H1 (cell line): ENCODE measurements around the gene FOXF2. TPM values are rescaled to one million over a fixed set of nuclear protein-coding genes. Genes with fewer than 3 reads are reported as not detected.

ENCODE experiments used
- CTCF ChIA-PET: fragments of 300-600 bp; sonication (Branson Sonifier 250); formaldehyde crosslinking; loops from one replicate; lab custom pipeline; 2021; ENCODE audit not compliant: partially characterized antibody; lab: Charles Lee
- POLR2A ChIA-PET: fragments of 300-600 bp; sonication (Branson Sonifier 250); formaldehyde crosslinking; loops from one replicate; lab custom pipeline; 2021; ENCODE audit warnings: inconsistent platforms; ENCODE audit not compliant: partially characterized antibody; lab: Charles Lee
- DNase-seq, 2 experiments: peaks; one replicate each; pipeline versions ENCODE4 v3.0.0 to v3.0.0-alpha.2; 2010 to 2022; ENCODE audit warnings: low spot score in 2 of 2, low read depth in 1 of 2, mixed read lengths in 1 of 2
- FAIRE-seq: peaks from 2 replicates; lab custom pipeline; 2011; peaks lifted over from hg19 to GRCh38; lab: Jason Lieb, UNC
- H2AFZ ChIP-seq: 2 replicates; pipeline ENCODE4 v1.8.1; 2012; ENCODE audit warnings: low read length, inconsistent platforms
- H2AK5ac ChIP-seq: 2 replicates; pipeline ENCODE4 v1.6.1; 2013; ENCODE audit warnings: low read depth, low read length
- H2BK120ac ChIP-seq: replicated peaks from 2 replicates; pipeline ENCODE3; 2013; ENCODE audit warnings: low read depth, low read length, inconsistent platforms
- H2BK12ac ChIP-seq: 2 replicates; pipeline ENCODE4 v1.6.1; 2013; ENCODE audit warnings: low read depth, low read length
- H2BK15ac ChIP-seq: 2 replicates; pipeline ENCODE4 v1.6.1; 2013; ENCODE audit warnings: low read length
- H2BK20ac ChIP-seq: 2 replicates; pipeline ENCODE4 v1.6.1; 2013; ENCODE audit warnings: low read length
- H2BK5ac ChIP-seq: 2 replicates; pipeline ENCODE4 v1.6.1; 2013; ENCODE audit warnings: low read depth, low read length
- H3K14ac ChIP-seq: 2 replicates; pipeline ENCODE4 v1.6.1; 2013; ENCODE audit warnings: inconsistent platforms; ENCODE audit not compliant: insufficient read length
- H3K18ac ChIP-seq: 2 replicates; pipeline ENCODE4 v1.6.1; 2013; ENCODE audit warnings: low read length; ENCODE audit errors: extremely low read depth
- H3K23ac ChIP-seq: 2 replicates; pipeline ENCODE4 v1.6.1; 2013; ENCODE audit warnings: inconsistent platforms; ENCODE audit not compliant: insufficient read length
- H3K23me2 ChIP-seq: 2 replicates; pipeline ENCODE4 v1.6.1; 2013; ENCODE audit warnings: low read depth, low read length
- H3K27ac ChIP-seq: 2 replicates; pipeline ENCODE4 v1.6.1; 2011; ENCODE audit warnings: low read depth, low read length, inconsistent platforms
- H3K27me3 ChIP-seq, 4 experiments: replicated peaks in 1 of 4; 1 replicate in 1 of 4; 2 replicates in 3 of 4; pipeline versions ENCODE4 v1.6.1 to v1.8.1; 2011 to 2013; ENCODE audit warnings: low read length in 3 of 4, mild to moderate bottlenecking in 3 of 4, inconsistent platforms in 2 of 4, mixed read lengths in 2 of 4, moderate library complexity in 1 of 4; ENCODE audit not compliant: control insufficient read depth in 3 of 4, insufficient read depth in 3 of 4; ENCODE audit errors: extremely low read depth in 1 of 4
- H3K36me3 ChIP-seq, 4 experiments: 2 replicates each; pipeline versions ENCODE4 v1.6.1 to v1.8.1; 2011 to 2013; ENCODE audit warnings: mild to moderate bottlenecking in 4 of 4, low read length in 3 of 4, moderate library complexity in 2 of 4, control low read depth in 1 of 4, inconsistent platforms in 1 of 4; ENCODE audit not compliant: insufficient read depth in 4 of 4, control insufficient read depth in 2 of 4
- H3K4ac ChIP-seq: replicated peaks from 2 replicates; pipeline ENCODE3; 2013; ENCODE audit warnings: low read length, low read depth, mixed read lengths, inconsistent platforms; ENCODE audit not compliant: insufficient read length
- H3K4me1 ChIP-seq, 4 experiments: replicated peaks in 1 of 4; 1 replicate in 1 of 4; 2 replicates in 3 of 4; pipeline versions ENCODE4 v1.6.1 to v1.8.1; 2011 to 2013; ENCODE audit warnings: low read length in 3 of 4, inconsistent platforms in 2 of 4, mixed read lengths in 1 of 4; ENCODE audit not compliant: insufficient read depth in 4 of 4, control insufficient read depth in 3 of 4
- H3K4me2 ChIP-seq, 2 experiments: 2 replicates each; pipeline versions ENCODE4 v1.6.1 to v1.8.1; 2011 to 2013; ENCODE audit warnings: low read depth in 2 of 2, low read length in 2 of 2, control low read depth in 1 of 2, inconsistent platforms in 1 of 2, mild to moderate bottlenecking in 1 of 2; ENCODE audit not compliant: insufficient read depth in 1 of 2
- H3K4me3 ChIP-seq, 4 experiments: fragments of 200-600, 300-600 bp in 1 of 4; sonication (generic), shearing (Covaris generic), sonication (Bioruptor Twin) in 1 of 4; 2 replicates each; pipeline versions ENCODE4 v1.5.1 to v1.8.1; 2011 to 2016; ENCODE audit warnings: low read length in 4 of 4, low read depth in 3 of 4, control low read depth in 2 of 4, inconsistent platforms in 2 of 4, mild to moderate bottlenecking in 2 of 4, mixed read lengths in 1 of 4, moderate library complexity in 1 of 4; ENCODE audit not compliant: insufficient read depth in 2 of 4; ENCODE audit errors: extremely low read depth in 1 of 4
- H3K56ac ChIP-seq: replicated peaks from 2 replicates; pipeline ENCODE3; 2013; ENCODE audit warnings: low read depth, mild to moderate bottlenecking, mixed read lengths, low read length, inconsistent platforms; ENCODE audit not compliant: insufficient read length
- H3K79me1 ChIP-seq: 2 replicates; pipeline ENCODE4 v1.6.1; 2013; ENCODE audit warnings: low read depth, low read length, control low read depth
- H3K79me2 ChIP-seq, 2 experiments: 2 replicates each; pipeline versions ENCODE4 v1.6.1 to v1.8.1; 2012 to 2013; ENCODE audit warnings: low read length in 2 of 2, mild to moderate bottlenecking in 2 of 2, inconsistent platforms in 1 of 2; ENCODE audit not compliant: insufficient read depth in 2 of 2, control insufficient read depth in 1 of 2
- H3K9ac ChIP-seq, 4 experiments: replicated peaks in 1 of 4; 1 replicate in 1 of 4; 2 replicates in 3 of 4; pipeline versions ENCODE4 v1.6.1 to v1.8.1; 2011 to 2013; ENCODE audit warnings: low read depth in 3 of 4, low read length in 3 of 4, control low read depth in 2 of 4, mild to moderate bottlenecking in 2 of 4, moderate library complexity in 2 of 4, inconsistent platforms in 1 of 4; ENCODE audit errors: extremely low read depth in 1 of 4
- H3K9me3 ChIP-seq, 2 experiments: 2 replicates each; pipeline versions ENCODE4 v1.6.1 to v1.8.1; 2012 to 2013; ENCODE audit warnings: mild to moderate bottlenecking in 2 of 2, moderate library complexity in 2 of 2, control low read depth in 1 of 2, inconsistent platforms in 1 of 2, low read depth in 1 of 2, low read length in 1 of 2, mixed read lengths in 1 of 2; ENCODE audit not compliant: insufficient read depth in 2 of 2
- H4K20me1 ChIP-seq, 2 experiments: replicated peaks in 1 of 2; 2 replicates each; pipeline versions ENCODE3 to v1.8.1; 2011 to 2013; ENCODE audit warnings: inconsistent platforms in 2 of 2, low read length in 2 of 2, mild to moderate bottlenecking in 1 of 2; ENCODE audit not compliant: insufficient read depth in 2 of 2, control insufficient read depth in 1 of 2
- H4K5ac ChIP-seq: 2 replicates; pipeline ENCODE4 v1.6.1; 2013; ENCODE audit warnings: low read length, low read depth, mixed read lengths, inconsistent platforms; ENCODE audit not compliant: insufficient read length
- H4K8ac ChIP-seq: 2 replicates; pipeline ENCODE4 v1.8.0; 2013; ENCODE audit warnings: mild to moderate bottlenecking, moderate library complexity, low read length, inconsistent platforms; ENCODE audit not compliant: insufficient read depth; ENCODE audit errors: extremely low read depth
- H4K91ac ChIP-seq: replicated peaks from 2 replicates; pipeline ENCODE3; 2013; ENCODE audit warnings: low read length, mixed read lengths, inconsistent platforms; ENCODE audit not compliant: insufficient read length
- CBX8 ChIP-seq: fragments of 300-800, 300-1000 bp; sonication (generic); IDR thresholded peaks from 2 replicates; pipeline ENCODE4 v1.7.1; 2016; ENCODE audit warnings: low read depth, low read length, borderline replicate concordance
- CEBPB ChIP-seq: IDR thresholded peaks from 2 replicates; pipeline ENCODE4 v1.6.1; 2012; ENCODE audit warnings: low read depth, low read length
- CHD1 ChIP-seq: IDR thresholded peaks from 2 replicates; pipeline ENCODE4 v1.6.1; 2012; ENCODE audit warnings: low read depth, low read length, improper control_type of control experiment
- EZH2 ChIP-seq: fragments of 200-600 bp; sonication (generic); IDR thresholded peaks from 2 replicates; pipeline ENCODE4 v1.7.1; 2012; ENCODE audit warnings: low read depth, mild to moderate bottlenecking, moderate library complexity, low read length, inconsistent platforms; ENCODE audit not compliant: severe bottlenecking
- HDAC2 ChIP-seq, 2 experiments: fragments of 300-600 bp in 1 of 2; sonication (generic) in 1 of 2; IDR thresholded peaks; 2 replicates each; pipeline ENCODE4 v1.6.1; 2011 to 2012; ENCODE audit warnings: low read depth in 2 of 2, low read length in 2 of 2, mild to moderate bottlenecking in 2 of 2, moderate library complexity in 2 of 2, borderline replicate concordance in 1 of 2, inconsistent platforms in 1 of 2
- HDAC6 ChIP-seq: IDR thresholded peaks from one replicate; pipeline ENCODE4 v1.7.1; 2012; ENCODE audit warnings: low read depth, mild to moderate bottlenecking, inconsistent platforms, low read length, moderate library complexity
- KDM5A ChIP-seq: fragments of 200-600 bp; IDR thresholded peaks from 2 replicates; pipeline ENCODE4 v1.7.1; 2012; ENCODE audit warnings: mild to moderate bottlenecking, low read length, inconsistent platforms, mixed read lengths
- NANOG ChIP-seq: IDR thresholded peaks from 2 replicates; pipeline ENCODE4 v1.6.1; 2011; ENCODE audit warnings: low read length, low read depth, mild to moderate bottlenecking, inconsistent platforms; ENCODE audit not compliant: insufficient read depth, poor library complexity, severe bottlenecking
- POLR2A ChIP-seq, 2 experiments: IDR thresholded peaks; 1 replicate in 1 of 2; 2 replicates in 1 of 2; pipeline ENCODE4 v1.6.1; 2011; ENCODE audit warnings: low read depth in 2 of 2, low read length in 2 of 2, mild to moderate bottlenecking in 2 of 2; ENCODE audit errors: control extremely low read depth in 1 of 2
- RFX5 ChIP-seq: IDR thresholded peaks from 2 replicates; pipeline ENCODE4 v1.6.1; 2011; ENCODE audit warnings: low read depth, low read length, improper control_type of control experiment, borderline replicate concordance
- TEAD4 ChIP-seq: IDR thresholded peaks from 2 replicates; pipeline ENCODE4 v1.6.1; 2012; ENCODE audit warnings: low read depth, low read length, inconsistent platforms, mixed read lengths
- YY1 ChIP-seq: IDR thresholded peaks from 2 replicates; pipeline ENCODE4 v1.6.1; 2011; ENCODE audit warnings: low read depth, mild to moderate bottlenecking, low read length
- WGBS, 2 experiments: shearing (Covaris generic) in 1 of 2; methylation state at CpG; one replicate each; pipeline versions ENCODE4 v1.1.6 to v1.1.7; 2013 to 2015; ENCODE audit warnings: low lambda C conversion rate in 2 of 2, mixed read lengths in 2 of 2, inconsistent platforms in 1 of 2, low coverage in 1 of 2, missing lambda C conversion rate in 1 of 2; ENCODE audit not compliant: insufficient replicate concordance in 2 of 2, insufficient coverage in 1 of 2, insufficient read length in 1 of 2; ENCODE audit errors: extremely low coverage in 1 of 2, missing lambda C conversion rate in 1 of 2; 5-methylcytosine and 5-hydroxymethylcytosine counted together
- polyA plus RNA-seq, 7 experiments: library from polyadenylated mRNA; depleted of rRNA in 3 of 7; stranded (reverse) in 5 of 7; unstranded in 2 of 7; fragments of >200 nt in 5 of 7; fragments of 200-250 nt in 2 of 7; gene quantifications; 1 replicate in 5 of 7; 2 replicates in 1 of 7; 4 replicates in 1 of 7; pipeline versions ENCODE4 v1.2.1 to v1.2.3, GENCODE V29; 2011 to 2013; ENCODE audit warnings: missing spikeins in 2 of 7, mixed read lengths in 2 of 7
- total RNA-seq: library from RNA; stranded (reverse); fragmentation: NEBNext Ultra II Directional; extraction: Animal tissue kit (Norgen Biotek cat#: 25700); gene quantifications from 2 replicates; pipeline ENCODE4 v1.2.1, GENCODE V29; 2021

Gene FOXF2
- total and polyA plus RNA-seq, 2 of the 8 experiments (the other 6 are each of a cell fraction or from before 2014, with no cell fraction given): 0.05 TPM; not detected in 1

DNA sequence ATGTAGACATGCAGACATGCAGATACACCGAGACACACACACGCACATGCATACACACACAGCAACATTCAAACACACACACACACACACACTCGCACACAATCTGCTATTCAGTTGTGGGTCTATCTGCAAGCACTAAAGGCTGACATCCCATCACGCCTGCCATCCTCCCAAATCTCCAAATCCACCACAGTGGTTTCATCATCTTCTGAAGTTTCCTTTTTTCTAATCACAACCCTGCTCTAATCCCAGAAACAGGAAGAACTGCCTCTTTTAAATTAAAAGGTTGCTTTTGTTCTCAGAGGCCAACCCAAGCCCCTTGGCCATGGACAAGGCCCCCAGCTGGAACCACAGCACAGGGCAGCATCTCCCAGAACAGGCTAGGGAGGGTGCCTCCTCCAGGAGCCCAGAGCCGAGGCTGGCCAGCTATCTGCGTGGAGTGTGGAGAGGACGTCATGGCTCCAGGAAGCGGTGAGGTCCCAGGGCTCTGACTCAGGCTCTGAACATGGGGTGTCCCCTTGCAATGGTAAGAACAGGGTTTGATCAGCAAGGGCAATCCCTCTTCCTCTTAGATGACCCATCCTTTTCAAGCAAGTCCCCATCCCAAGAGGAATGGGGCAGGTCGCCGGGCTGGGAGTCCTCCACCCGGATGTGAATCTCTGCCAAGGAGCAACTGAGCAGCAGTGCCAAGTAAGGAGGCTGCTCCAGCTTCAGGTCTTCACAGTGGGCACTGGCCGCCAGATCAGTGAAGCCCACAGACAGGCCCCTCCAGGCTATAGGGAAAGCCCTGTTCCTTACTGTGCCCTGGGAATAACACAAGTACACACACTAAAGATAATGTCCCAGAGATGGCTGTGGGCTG lies 14.7 kb downstream of the FOXF2 start:
- Histone ChIP-seq H2BK120ac (no peak overlapping the region), H2BK15ac (no peak overlapping the region; the same call in 1 of the 2 replicates), H3K4me3 (no peak overlapping the region), H3K23me2 (peaks cover 13% of the 10 kb centered on the region; the same call in 1 of the 2 replicates), H2BK5ac (no peak overlapping the region), H3K27me3 (peaks cover 3 to 12% (median 10%) of the 10 kb centered on the region in 4 experiments; a peak in 6 of 7 replicates), H4K20me1 (peaks cover 0 to 8% of the 10 kb centered on the region in 2 experiments), H4K91ac (no peak overlapping the region), H3K79me1 (no peaks in the 10 kb centered on the region), H3K4ac (no peak overlapping the region), H3K27ac (no peak overlapping the region), H3K79me2 (no peaks in the 10 kb centered on the region), H4K5ac (no peak overlapping the region), H2AK5ac (peak overlapping the region; percentile 95; the same call in 1 of the 2 replicates), H3K14ac (no peak overlapping the region), H3K4me2 (no peak overlapping the region), H3K9me3 (no peaks in the 10 kb centered on the region), H4K8ac (no peak overlapping the region; the same call in 1 of the 2 replicates), H3K4me1 (peaks cover 0 to 2% (median under 1%) of the 10 kb centered on the region in 4 experiments; a peak in 3 of 7 replicates), H3K36me3 (no peaks in the 10 kb centered on the region), H3K9ac (no peak overlapping the region; a peak in 1 of 7 replicates), H3K56ac (no peak overlapping the region), H3K23ac (no peak overlapping the region), H3K18ac (no peak overlapping the region), H2BK12ac (0 out of 2 replicates have a peak overlapping the region, but pooled peaks have one; percentile 12), H2BK20ac (no peak overlapping the region), H2AFZ (no peak overlapping the region)
- ChIA-PET POLR2A (no interaction called here), CTCF (no interaction called here)
- DNase-seq: no peak
- 84% methylated on average over 12 of the region's 12 CpGs; no CpG with 5 or more reads in 1 of the 2 experiments for WGBS, 2 experiments
- FAIRE-seq: no peak
- no peak for TF ChIP-seq CEBPB
- TF ChIP-seq HDAC2 (IDR thresholded peaks at IDR 0.05; ENCODE audit: borderline replicate concordance in 1 of 2, low read depth in 2 of 2, low read length in 2 of 2): no peak
- no peak for TF ChIP-seq POLR2A (IDR thresholded peaks at IDR 0.05; ENCODE audit: control extremely low read depth in 1 of 2, low read depth in 2 of 2, low read length in 2 of 2)
- no peak for TF ChIP-seq RFX5
- TF ChIP-seq YY1: no peak
- no peak for TF ChIP-seq CHD1
- TF ChIP-seq NANOG: no peak
- TF ChIP-seq KDM5A: no peak
- no peak for TF ChIP-seq EZH2
- no peak for TF ChIP-seq TEAD4
- TF ChIP-seq HDAC6: no peak
- TF ChIP-seq CBX8: no peak
